SIG-M5 (cell line): ENCODE data around the gene C2orf74.
"Not testable (repeated sequence)": the region's sequence is repeated elsewhere in the genome, so short reads cannot be mapped to it uniquely, and the experiment has no call there.

Source experiments
- DNase-seq: peaks from one replicate; lab custom pipeline; 2025; lab: John Stamatoyannopoulos, UW

The C2orf74 gene

GRCh38 chr2:61161888-61162287 lies at the start of gene C2orf74:
C2orf74 (plus strand) TSS chr2:61162188; CDS start chr2:61162515, 327 bp downstream.
- DNase-seq, result no peak

- DNase-seq, result no peak
Measured at GRCh38 chr2:61114147-61114546, 47.8 kb upstream of the C2orf74 start.

DNA sequence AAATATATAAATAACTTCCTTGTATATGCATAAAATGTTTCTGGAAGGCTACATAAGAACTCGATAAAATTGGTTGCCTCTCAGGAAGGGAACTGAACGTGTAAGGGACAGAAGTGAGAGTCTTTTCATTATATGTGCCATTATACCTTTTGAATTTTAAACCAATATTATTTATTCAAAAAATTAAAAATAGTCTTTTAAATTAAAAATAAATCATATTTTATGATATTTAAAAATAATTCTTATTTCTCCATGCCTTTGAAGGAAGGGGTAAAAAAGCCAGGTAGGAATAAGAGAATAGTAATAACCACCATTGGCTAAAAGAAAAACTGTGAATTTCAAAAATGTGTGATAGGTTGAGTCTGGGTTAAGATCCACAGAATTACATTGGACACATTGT lies 45.7 kb upstream of the C2orf74 start:
- DNase-seq, result no peak

GRCh38 chr2:61117534-61117933 lies 44.5 kb upstream of the C2orf74 start:
- no peak for DNase-seq

DNA sequence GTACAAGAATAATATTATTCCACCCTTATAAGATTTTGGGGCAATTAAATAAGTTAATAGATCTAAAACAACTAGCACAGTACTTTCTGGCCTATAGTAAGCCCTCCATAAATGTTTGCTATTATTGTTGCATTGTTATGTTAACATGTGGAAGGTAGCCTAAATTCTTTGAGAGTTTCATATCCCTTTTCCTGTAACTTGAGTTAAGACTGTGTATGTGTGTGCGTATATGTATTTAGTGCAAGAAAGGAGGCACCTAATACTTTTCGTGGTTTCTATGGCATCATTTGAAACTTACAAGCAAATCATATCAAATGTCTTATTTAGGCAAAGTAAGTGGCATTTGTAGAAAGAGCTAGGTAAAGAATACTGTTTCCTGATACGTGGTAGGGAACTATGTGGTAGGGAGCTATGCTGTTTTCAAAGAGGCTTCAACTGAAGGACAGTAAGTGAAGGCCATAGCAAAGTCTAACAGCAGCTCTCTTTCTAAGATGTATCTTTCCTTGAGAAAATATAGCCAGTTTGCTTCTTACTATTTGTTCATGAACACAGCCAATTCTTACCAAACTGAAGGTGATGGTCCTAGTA lies 36.8 kb upstream of the C2orf74 start:
- no peak for DNase-seq

DNA sequence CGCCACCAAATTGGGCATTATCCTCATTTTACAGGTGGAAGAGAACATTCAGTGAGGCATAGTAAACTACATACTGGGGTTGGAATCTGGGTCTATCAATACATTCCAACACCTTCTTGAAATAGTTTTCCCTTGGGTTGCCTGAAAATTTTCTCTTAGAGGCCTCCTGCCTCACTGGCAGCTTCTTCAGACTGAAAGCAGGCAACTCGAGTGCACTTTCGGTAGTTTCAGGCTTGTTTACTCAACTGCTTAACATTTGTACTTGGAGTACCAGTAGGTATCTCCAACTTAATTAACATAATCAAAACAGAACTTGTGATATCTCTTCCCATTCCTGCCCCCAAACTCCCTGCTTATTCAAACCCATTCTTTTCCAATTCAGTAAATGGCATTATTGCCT lies 36.2 kb upstream of the C2orf74 start:
- no peak for DNase-seq

- not testable (repeated sequence) for DNase-seq
Measured at GRCh38 chr2:61128122-61128521, 33.9 kb upstream of the C2orf74 start.

DNA sequence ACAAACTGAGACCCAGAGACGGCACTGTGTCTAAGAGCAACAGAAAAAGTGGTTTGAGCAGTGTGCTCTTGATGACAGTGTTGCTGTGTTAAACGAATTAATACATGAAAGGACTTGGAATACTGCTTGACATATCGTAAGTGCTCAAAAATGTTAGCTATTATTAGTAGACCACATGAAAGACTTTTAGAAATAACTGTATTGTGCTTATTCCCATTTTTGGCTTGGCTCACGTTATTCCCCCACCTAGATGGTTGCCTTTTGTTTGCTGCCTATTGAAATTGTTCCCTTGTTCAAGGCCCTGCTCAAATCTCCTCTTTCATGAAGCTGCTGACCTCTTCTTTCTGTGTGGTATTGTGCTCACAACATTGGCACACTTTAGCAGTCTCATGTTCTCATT lies 27.8 kb upstream of the C2orf74 start:
- DNase-seq, result no peak

GRCh38 chr2:61135510-61135909 lies 26.5 kb upstream of the C2orf74 start:
- DNase-seq, result no peak

DNA sequence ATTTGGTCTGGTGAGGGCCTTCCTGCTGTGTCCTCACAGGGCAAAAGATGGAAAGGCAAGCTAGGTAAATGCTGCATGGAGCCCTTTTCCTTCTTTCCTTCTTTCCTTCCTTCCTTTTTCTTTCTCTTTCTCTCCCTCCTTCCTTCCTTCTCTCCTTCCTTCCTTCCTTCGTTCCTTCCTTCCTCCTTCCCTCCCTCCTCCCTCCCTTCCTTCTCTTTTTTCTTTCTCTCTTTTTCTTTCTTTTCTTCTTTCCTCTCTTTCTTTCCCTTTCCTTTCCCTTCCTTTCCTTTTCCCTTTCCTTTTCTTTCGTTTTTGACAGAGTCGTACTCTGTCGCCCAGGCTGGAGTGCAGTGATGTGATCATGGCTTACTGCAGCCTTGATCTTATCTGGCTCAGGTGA lies 23.1 kb upstream of the C2orf74 start:
- DNase-seq, result no peak

DNA sequence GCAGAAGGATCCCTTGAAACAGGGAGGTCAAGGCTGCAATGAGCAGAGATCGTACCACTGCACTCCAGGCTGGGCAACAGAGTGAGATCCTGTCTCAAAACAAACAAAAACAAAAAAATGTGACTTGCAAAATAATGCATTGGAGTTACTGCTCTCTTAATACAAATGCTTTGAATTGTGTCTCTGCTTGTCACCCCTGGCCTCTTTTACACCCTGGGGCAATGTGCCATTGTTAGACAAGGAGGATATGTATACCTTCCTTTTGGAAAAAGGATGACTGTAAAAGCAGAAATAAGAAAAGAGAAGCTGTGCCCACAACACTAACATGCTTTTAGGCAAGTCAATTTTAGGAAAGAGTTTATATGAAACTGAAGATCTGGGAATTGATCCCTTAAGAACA lies 20.8 kb upstream of the C2orf74 start:
- DNase-seq, result no peak

- DNase-seq, result no peak
Measured at GRCh38 chr2:61144697-61145268, 17.2 kb upstream of the C2orf74 start.

GRCh38 chr2:61145990-61146389 lies 16.0 kb upstream of the C2orf74 start:
- DNase-seq, result no peak

DNA sequence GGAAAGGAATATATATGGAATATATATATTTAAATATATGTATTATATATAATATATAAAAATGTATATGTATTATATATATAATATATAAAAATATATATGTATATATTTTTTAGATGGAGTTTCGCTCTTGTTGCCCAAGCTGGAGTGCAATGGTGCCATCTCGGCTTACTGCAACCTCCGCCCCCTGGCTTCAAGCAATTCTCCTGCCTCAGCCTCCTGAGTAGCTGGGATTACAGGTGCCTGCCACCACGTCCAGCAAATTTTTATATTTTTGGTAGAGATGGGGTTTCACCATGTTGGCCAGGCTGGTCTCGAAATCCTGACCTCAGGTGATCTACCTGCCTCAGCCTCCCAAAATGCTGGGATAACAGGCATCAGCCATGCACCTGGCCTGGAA lies 13.9 kb upstream of the C2orf74 start:
- DNase-seq, result not testable (repeated sequence)

DNA sequence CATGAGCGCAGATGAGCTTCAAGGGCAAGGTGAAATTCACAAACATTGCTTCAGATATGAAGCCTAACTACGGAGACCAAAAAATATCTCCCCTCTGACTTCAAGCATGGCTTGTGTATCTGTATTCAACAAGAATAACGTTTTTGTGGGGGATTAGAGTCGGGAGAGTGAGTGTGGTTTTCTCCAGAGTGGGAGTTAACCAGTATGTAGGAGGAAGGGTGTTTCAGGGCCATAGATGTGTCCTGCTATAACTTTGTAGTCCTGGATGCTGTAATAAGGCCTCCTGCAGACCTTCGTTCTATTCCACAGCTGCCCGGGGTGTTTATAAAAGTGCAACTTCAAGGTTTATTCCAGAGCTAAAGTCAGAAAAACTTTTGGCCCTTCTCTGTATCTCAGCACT lies 12.9 kb upstream of the C2orf74 start:
- no peak for DNase-seq

DNA sequence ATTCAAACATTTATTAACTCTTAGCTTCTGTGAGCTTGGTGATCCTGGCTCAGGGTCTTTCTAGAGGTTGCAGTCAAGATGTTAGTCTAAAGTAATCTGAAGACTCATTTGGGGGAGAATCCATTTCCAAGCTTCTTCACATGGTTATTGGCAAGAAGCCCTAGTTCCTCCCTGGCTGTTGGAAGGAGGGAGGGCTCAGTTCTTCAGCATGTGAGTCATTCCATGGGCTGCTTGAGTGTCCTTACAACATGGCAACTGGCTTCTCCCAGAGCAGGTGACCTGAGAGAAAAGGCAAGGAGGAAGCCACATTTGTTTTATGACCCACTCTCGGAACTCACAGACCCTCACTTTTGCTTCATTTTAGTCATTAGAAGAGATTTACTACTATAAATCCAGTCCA lies 10.6 kb upstream of the C2orf74 start:
- DNase-seq, result no peak

GRCh38 chr2:61157371-61158003 lies 4.5 kb upstream of the C2orf74 start:
- no peak for DNase-seq

GRCh38 chr2:61158356-61158955 lies 3.5 kb upstream of the C2orf74 start:
- no peak for DNase-seq

GRCh38 chr2:61162721-61163120 lies 733 bp downstream of the C2orf74 start:
- DNase-seq, result no peak

- not testable (repeated sequence) for DNase-seq
Measured at GRCh38 chr2:61165082-61165481, 3.1 kb downstream of the C2orf74 start.

- DNase-seq, result no peak
Measured at GRCh38 chr2:61165946-61166345, 4.0 kb downstream of the C2orf74 start.

GRCh38 chr2:61167579-61167978 lies 5.6 kb downstream of the C2orf74 start:
- DNase-seq, result no peak

DNA sequence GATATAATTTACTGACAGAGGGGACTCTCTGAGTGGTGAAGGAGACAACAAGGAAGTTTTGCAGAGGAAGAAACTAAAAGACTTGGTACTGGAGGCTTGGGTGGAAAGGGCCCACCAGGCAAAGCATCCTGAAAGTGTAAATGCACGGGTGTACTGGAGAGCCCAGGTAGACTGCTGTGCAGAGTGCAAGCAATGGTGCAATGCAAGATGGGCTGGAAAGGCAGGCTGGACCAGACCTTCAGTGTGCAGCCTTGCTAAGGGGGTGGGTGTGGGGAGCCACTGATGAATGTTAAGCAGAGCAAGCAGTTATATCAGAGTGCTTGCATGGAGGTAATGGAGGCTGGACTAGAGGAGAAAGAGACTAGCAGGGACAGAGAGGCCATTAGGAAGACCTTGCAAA lies 10.7 kb downstream of the C2orf74 start:
- DNase-seq, result no peak
